Activated CD8-positive, alpha-beta T cell treated with anti-CD3 and anti-CD28 coated beads for 36 hours (primary cell): ENCODE results near the gene MTMR12. TPM values are rescaled to one million over a fixed set of nuclear protein-coding genes. Genes with fewer than 3 reads are reported as not detected.

Source experiments
- ATAC-seq: fragments of 200-7000 bp; cut with Tn5 transposase; one replicate; pipeline ENCODE4 v1.10.0; 2021; ENCODE audit warnings: mild to moderate bottlenecking, moderate library complexity
- CTCF ChIA-PET: fragments of 350-600 bp; sonication (Branson Sonifier 250); formaldehyde crosslinking; loops from one replicate; lab custom pipeline; 2021; ENCODE audit warnings: antibody characterized with exemption; lab: Charles Lee
- POLR2A ChIA-PET: fragments of 350-600 bp; sonication (Branson Sonifier 250); formaldehyde crosslinking; loops from one replicate; lab custom pipeline; 2021; ENCODE audit warnings: antibody characterized with exemption; lab: Charles Lee
- DNase-seq: peaks from one replicate; pipeline ENCODE4 v3.0.0-alpha.2; 2020
- H3K27ac Mint-ChIP-seq: one replicate; pipeline ENCODE4 v1.8.0; 2021; ENCODE audit warnings: mild to moderate bottlenecking, mixed read lengths
- H3K27me3 Mint-ChIP-seq: one replicate; pipeline ENCODE4 v1.8.0; 2021; ENCODE audit warnings: mixed read lengths
- H3K36me3 Mint-ChIP-seq: one replicate; pipeline ENCODE4 v1.8.0; 2021; ENCODE audit warnings: low read depth, mixed read lengths
- H3K4me1 Mint-ChIP-seq: one replicate; pipeline ENCODE4 v1.8.0; 2021; ENCODE audit warnings: low read depth, mixed read lengths
- H3K4me3 Mint-ChIP-seq: one replicate; pipeline ENCODE4 v1.8.0; 2021; ENCODE audit warnings: mild to moderate bottlenecking, moderate library complexity, mixed read lengths
- H3K9me3 Mint-ChIP-seq: one replicate; pipeline ENCODE4 v1.8.0; 2021; ENCODE audit warnings: mixed read lengths
- intact Hi-C: fragments of 100-400 bp; cut with micrococcal nuclease; formaldehyde crosslinking; loops from one replicate; pipeline ENCODE4 v1.10.0; 2022
- total RNA-seq, 2 experiments: library from RNA; stranded (reverse); gene quantifications; one replicate each; pipeline ENCODE4 v1.2.3, GENCODE V29; 2021
- TF ChIP-seq, protein P1 (sequence below): fragments of 200-600 bp; IDR thresholded peaks from one replicate; pipeline ENCODE4 v1.8.0; 2022; ENCODE audit warnings: antibody characterized with exemption, mild to moderate bottlenecking

MTMR12 gene
- total RNA-seq, 2 experiments from 2014 or later = 19.7 to 19.9 TPM

DNA sequence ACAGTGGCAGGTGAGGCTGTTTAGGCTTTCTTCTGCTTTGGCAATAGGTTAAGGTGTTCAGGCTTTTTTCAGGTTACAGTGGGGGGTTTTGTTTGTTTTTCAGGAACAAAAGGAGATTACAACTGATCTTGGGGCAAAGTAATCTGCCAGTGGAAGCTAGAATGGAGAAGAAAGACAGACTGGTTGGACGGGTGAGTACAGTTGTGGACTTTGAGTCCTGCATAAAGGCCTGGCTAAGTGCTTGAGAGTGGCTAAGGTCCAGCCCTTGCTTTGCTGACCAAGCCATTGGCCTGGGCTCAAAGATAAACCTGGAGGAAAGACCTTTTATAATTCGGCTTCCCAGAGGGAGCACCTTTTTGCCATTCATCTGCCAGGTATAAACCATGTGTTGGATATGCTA is 63.1 kb downstream of the MTMR12 start:
- peaks cover 34% of the 10 kb centered on the region for H3K36me3 Mint-ChIP-seq
- H3K27me3 Mint-ChIP-seq = no peaks in the 10 kb centered on the region
- ChIA-PET CTCF (interaction anchor here (2.6 kb wide), 1 partner anchor 18 kb away, joined by 16 read pairs; no protein-coding TSS in a partner anchor), POLR2A (no interaction called here)
- TF ChIP-seq, protein P1, sequence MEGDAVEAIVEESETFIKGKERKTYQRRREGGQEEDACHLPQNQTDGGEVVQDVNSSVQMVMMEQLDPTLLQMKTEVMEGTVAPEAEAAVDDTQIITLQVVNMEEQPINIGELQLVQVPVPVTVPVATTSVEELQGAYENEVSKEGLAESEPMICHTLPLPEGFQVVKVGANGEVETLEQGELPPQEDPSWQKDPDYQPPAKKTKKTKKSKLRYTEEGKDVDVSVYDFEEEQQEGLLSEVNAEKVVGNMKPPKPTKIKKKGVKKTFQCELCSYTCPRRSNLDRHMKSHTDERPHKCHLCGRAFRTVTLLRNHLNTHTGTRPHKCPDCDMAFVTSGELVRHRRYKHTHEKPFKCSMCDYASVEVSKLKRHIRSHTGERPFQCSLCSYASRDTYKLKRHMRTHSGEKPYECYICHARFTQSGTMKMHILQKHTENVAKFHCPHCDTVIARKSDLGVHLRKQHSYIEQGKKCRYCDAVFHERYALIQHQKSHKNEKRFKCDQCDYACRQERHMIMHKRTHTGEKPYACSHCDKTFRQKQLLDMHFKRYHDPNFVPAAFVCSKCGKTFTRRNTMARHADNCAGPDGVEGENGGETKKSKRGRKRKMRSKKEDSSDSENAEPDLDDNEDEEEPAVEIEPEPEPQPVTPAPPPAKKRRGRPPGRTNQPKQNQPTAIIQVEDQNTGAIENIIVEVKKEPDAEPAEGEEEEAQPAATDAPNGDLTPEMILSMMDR = no peak
- no peak overlapping the region for H3K4me3 Mint-ChIP-seq
- ATAC-seq = no peak
- no peaks in the 10 kb centered on the region for H3K9me3 Mint-ChIP-seq
- no peak overlapping the region for H3K27ac Mint-ChIP-seq
- H3K4me1 Mint-ChIP-seq = no peaks in the 10 kb centered on the region
- intact Hi-C loops = no loop called here
- DNase-seq = no peak

DNA sequence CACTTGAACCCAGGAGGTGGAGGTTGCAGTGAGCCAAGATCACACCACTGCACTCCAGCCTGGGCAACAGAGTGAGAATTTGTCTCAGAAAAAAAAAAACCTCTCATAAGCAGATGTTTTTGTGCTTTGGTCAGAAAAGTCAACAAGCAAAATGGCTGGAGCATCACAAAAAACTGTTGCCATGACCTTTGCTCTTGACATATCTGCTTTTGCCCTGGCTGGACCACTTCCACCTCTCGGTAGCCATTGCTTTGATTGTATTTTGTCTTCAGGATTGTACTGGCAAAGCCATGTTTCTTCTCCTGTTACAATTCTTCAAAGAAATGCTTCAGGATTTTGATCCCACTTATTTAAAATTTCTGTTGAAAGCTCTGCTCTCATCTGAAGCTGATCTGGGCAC is 67.0 kb downstream of the MTMR12 start:
- Mint-ChIP-seq H3K27me3 (no peaks in the 10 kb centered on the region), H3K4me3 (no peak overlapping the region), H3K9me3 (no peaks in the 10 kb centered on the region), H3K4me1 (peaks cover 4% of the 10 kb centered on the region), H3K36me3 (peaks cover 39% of the 10 kb centered on the region), H3K27ac (no peak overlapping the region)
- ChIA-PET POLR2A (no interaction called here), CTCF (no interaction called here)
- TF ChIP-seq, protein P1 = no peak
- ATAC-seq = no peak
- intact Hi-C loops = no loop called here
- DNase-seq = no peak

DNA sequence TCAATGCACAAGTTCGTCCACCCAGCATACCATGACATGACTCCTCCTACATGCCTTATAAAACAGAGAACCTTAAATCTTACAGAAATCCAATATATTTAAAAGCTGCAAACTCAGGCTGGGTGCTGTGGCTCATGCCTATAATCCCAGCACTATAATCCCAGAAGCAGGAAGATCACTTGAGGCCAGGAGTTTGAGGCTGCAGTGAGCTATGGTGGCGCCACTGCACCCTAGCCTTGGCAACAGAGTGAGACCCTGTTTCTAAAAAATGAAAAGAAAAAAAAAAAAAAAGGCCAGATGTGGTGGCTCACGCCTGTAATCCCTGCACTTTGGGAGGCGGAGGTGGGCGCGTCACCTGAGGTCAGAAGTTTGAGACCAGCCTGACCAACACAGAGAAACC is 68.7 kb downstream of the MTMR12 start:
- POLR2A ChIA-PET = interaction anchor here (0.6 kb wide), 1 partner anchor 122 kb away, joined by 3 read pairs; no protein-coding TSS in a partner anchor
- intact Hi-C loops = no loop called here
- Mint-ChIP-seq H3K9me3 (no peaks in the 10 kb centered on the region), H3K27me3 (no peaks in the 10 kb centered on the region), H3K4me3 (no peak overlapping the region), H3K27ac (no peak overlapping the region), H3K36me3 (peaks cover 42% of the 10 kb centered on the region), H3K4me1 (peaks cover 5% of the 10 kb centered on the region)
- CTCF ChIA-PET = interaction anchor here (1.0 to 4.3 kb wide), 3 partner anchors 11 to 86 kb away, joined by 4 to 36 read pairs (median 30); no protein-coding TSS in a partner anchor
- DNase-seq (no peak), ATAC-seq (no peak)
- TF ChIP-seq, protein P1 = no peak

DNA sequence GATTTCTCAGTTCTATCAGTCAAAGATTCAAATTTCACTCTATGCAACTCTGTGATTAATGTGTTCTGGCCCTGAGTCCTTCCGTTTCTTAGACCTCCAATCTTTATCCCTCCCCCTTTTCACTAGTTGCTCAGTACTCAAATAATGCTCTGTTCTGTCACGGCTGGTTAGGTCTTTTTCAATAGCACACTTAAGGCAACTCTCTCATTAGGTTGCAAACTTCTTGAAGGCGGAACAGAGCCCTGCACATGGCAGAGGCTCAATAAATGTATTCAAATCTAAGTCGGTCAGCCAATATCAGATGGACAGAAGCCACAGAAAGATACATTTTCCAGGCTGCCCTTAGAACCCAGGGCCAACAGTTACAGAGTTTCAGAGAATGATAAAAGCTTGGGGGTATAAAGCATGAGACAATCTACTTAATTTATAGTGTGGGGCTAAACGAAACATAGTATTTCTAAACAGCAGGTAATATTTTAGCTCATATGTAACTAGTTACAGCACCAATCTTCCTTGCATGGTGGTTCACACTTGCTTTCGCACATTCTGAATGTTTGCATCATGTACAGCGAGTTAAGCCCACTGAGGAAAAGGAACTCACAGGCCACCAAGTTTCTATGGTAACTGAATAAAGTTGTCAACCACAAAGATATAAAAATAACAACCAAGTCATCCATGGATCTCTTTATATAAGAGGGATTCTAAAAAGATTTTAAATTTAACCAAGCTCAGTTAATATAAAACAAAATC is 71.5 kb downstream of the MTMR12 start:
- Mint-ChIP-seq H3K27ac (peak overlapping the region; percentile 13), H3K4me3 (no peak overlapping the region), H3K4me1 (peaks cover 5% of the 10 kb centered on the region), H3K9me3 (no peaks in the 10 kb centered on the region), H3K27me3 (no peaks in the 10 kb centered on the region), H3K36me3 (peaks cover 22% of the 10 kb centered on the region)
- intact Hi-C loops = no loop called here
- DNase-seq (no peak), ATAC-seq (no peak)
- TF ChIP-seq, protein P1 = no peak
- CTCF ChIA-PET = interaction anchor here (3.3 to 4.3 kb wide), 2 partner anchors 8 to 89 kb away, joined by 30 to 36 read pairs; no protein-coding TSS in a partner anchor
- POLR2A ChIA-PET = interaction anchor here (1.2 kb wide), 1 partner anchor 56 kb away, joined by 3 read pairs; no protein-coding TSS in a partner anchor

DNA sequence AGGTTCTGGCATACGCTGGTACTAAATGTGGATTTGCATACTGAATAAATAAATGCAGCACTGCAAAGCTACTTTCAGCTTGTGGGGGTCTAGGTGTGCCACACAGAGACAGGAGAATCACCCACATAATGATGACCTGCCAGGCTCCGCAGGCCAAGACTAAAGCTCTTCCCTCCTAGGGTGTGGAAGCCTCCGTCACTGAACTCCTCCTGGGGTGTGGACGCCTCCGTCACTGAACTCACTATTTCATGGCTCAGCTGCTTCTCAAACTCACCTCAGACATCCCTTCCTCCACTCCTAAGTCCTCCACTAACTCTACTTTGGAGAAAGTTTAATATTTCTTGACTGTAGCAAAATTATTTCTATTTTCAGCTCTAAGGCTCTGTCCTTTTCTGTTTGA is 73.4 kb downstream of the MTMR12 start:
- no peak overlapping the region for H3K27ac Mint-ChIP-seq
- H3K4me3 Mint-ChIP-seq = no peak overlapping the region
- ChIA-PET POLR2A (no interaction called here), CTCF (interaction anchor here (1.2 kb wide), 1 partner anchor 89 kb away, joined by 3 read pairs; no protein-coding TSS in a partner anchor)
- DNase-seq (no peak), ATAC-seq (no peak)
- peaks cover 18% of the 10 kb centered on the region for H3K36me3 Mint-ChIP-seq
- no peaks in the 10 kb centered on the region for H3K9me3 Mint-ChIP-seq
- H3K27me3 Mint-ChIP-seq = no peaks in the 10 kb centered on the region
- TF ChIP-seq, protein P1 = no peak
- intact Hi-C loops = no loop called here
- peaks cover 5% of the 10 kb centered on the region for H3K4me1 Mint-ChIP-seq
